IMR-90 (cell line): ENCODE measurements around the gene MINAR2. TPM values are rescaled to one million over a fixed set of nuclear protein-coding genes. Genes with fewer than 3 reads are reported as not detected.

Experiments
- ATAC-seq: fragments of 200-7000 bp; cut with Tn5 transposase; 2 replicates; pipeline ENCODE4 v1.9.1; 2020; ENCODE audit warnings: low read depth, mild to moderate bottlenecking, moderate library complexity
- BruUV-seq: library from RNA; stranded (reverse); fragments of 400-500 nt; replicated peaks from 2 replicates; lab custom pipeline; 2021; lab: Mats Ljungman, UMichigan
- CTCF ChIA-PET: fragments of 300-600 bp; formaldehyde crosslinking; extraction: SDS; loops from one replicate; lab custom pipeline; 2021; ENCODE audit warnings: antibody characterized with exemption; lab: Yijun Ruan, JAX
- POLR2A ChIA-PET: fragments of 300-600 bp; sonication (Branson Sonifier 250); formaldehyde crosslinking; loops from one replicate; lab custom pipeline; 2022; ENCODE audit warnings: antibody characterized with exemption; ENCODE audit not compliant: unreplicated experiment; lab: Charles Lee
- DNase-seq: peaks from one replicate; pipeline ENCODE4 v3.0.0; 2013
- H2AFZ ChIP-seq: replicated peaks from 2 replicates; pipeline ENCODE3; 2013; ENCODE audit warnings: low read length, mild to moderate bottlenecking; ENCODE audit not compliant: poor library complexity
- H2AK5ac ChIP-seq: 2 replicates; pipeline ENCODE4 v1.6.1; 2013; ENCODE audit warnings: low read depth, low read length, inconsistent platforms
- H2AK9ac ChIP-seq: replicated peaks from 2 replicates; pipeline ENCODE3; 2013; ENCODE audit warnings: mild to moderate bottlenecking, low read depth, low read length, moderate library complexity; ENCODE audit not compliant: poor library complexity
- H2BK120ac ChIP-seq: 2 replicates; pipeline ENCODE4 v1.6.1; 2013; ENCODE audit warnings: low read depth, low read length, inconsistent platforms
- H2BK15ac ChIP-seq: 3 replicates; pipeline ENCODE4 v1.6.1; 2013; ENCODE audit warnings: low read depth, low read length, inconsistent platforms
- H2BK20ac ChIP-seq: 2 replicates; pipeline ENCODE4 v1.6.1; 2013; ENCODE audit warnings: low read depth, mild to moderate bottlenecking, inconsistent platforms, low read length, moderate library complexity
- H2BK5ac ChIP-seq: 2 replicates; pipeline ENCODE4 v1.6.1; 2013; ENCODE audit warnings: mild to moderate bottlenecking, low read depth, low read length, inconsistent platforms; ENCODE audit not compliant: poor library complexity, severe bottlenecking
- H3K14ac ChIP-seq: replicated peaks from 2 replicates; pipeline ENCODE4 v1.6.1; 2013; ENCODE audit warnings: low read depth, low read length, inconsistent platforms
- H3K18ac ChIP-seq: 2 replicates; pipeline ENCODE4 v1.6.1; 2013; ENCODE audit warnings: low read depth, low read length, control low read depth
- H3K23ac ChIP-seq: 2 replicates; pipeline ENCODE4 v1.6.1; 2013; ENCODE audit warnings: low read depth, low read length, inconsistent platforms
- H3K27ac ChIP-seq: 2 replicates; pipeline ENCODE4 v1.5.1; 2013; ENCODE audit warnings: mild to moderate bottlenecking, control low read depth, low read length; ENCODE audit not compliant: insufficient read depth
- H3K27me3 ChIP-seq: 2 replicates; pipeline ENCODE4 v1.6.1; 2013; ENCODE audit warnings: low read length; ENCODE audit not compliant: control insufficient read depth, insufficient read depth
- H3K36me3 ChIP-seq: 2 replicates; pipeline ENCODE4 v1.6.1; 2013; ENCODE audit warnings: low read length, mixed read lengths; ENCODE audit not compliant: control insufficient read depth, insufficient read depth
- H3K4ac ChIP-seq: 2 replicates; pipeline ENCODE4 v1.6.1; 2013; ENCODE audit warnings: low read depth, low read length, inconsistent platforms
- H3K4me1 ChIP-seq: 2 replicates; pipeline ENCODE4 v1.6.1; 2013; ENCODE audit warnings: low read length, mixed read lengths; ENCODE audit not compliant: control insufficient read depth, insufficient read depth
- H3K4me2 ChIP-seq: 2 replicates; pipeline ENCODE4 v1.6.1; 2013; ENCODE audit warnings: low read depth, mild to moderate bottlenecking, control low read depth, low read length, moderate library complexity
- H3K4me3 ChIP-seq: 2 replicates; pipeline ENCODE4 v1.5.1; 2013; ENCODE audit warnings: low read depth, mild to moderate bottlenecking, control low read depth, low read length, moderate library complexity; ENCODE audit not compliant: insufficient read depth
- H3K56ac ChIP-seq: 2 replicates; pipeline ENCODE4 v1.6.1; 2013; ENCODE audit warnings: low read length, inconsistent platforms; ENCODE audit not compliant: insufficient read depth; ENCODE audit errors: extremely low read depth
- H3K79me1 ChIP-seq, 2 experiments: 2 replicates each; pipeline ENCODE4 v1.6.1; 2013; ENCODE audit warnings: low read length in 2 of 2, inconsistent platforms in 1 of 2, low read depth in 1 of 2
- H3K9ac ChIP-seq: 2 replicates; pipeline ENCODE4 v1.6.1; 2013; ENCODE audit warnings: low read depth, low read length, control low read depth
- H3K9me1 ChIP-seq: 2 replicates; pipeline ENCODE4 v1.6.1; 2013; ENCODE audit warnings: low read length, inconsistent platforms; ENCODE audit not compliant: insufficient read depth
- H3K9me3 ChIP-seq: 2 replicates; pipeline ENCODE4 v1.6.1; 2013; ENCODE audit warnings: low read length; ENCODE audit not compliant: control insufficient read depth, insufficient read depth
- H4K20me1 ChIP-seq: 2 replicates; pipeline ENCODE4 v1.6.1; 2013; ENCODE audit warnings: low read length, inconsistent platforms; ENCODE audit not compliant: insufficient read depth
- H4K5ac ChIP-seq: 2 replicates; pipeline ENCODE4 v1.6.1; 2013; ENCODE audit warnings: mild to moderate bottlenecking, low read depth, low read length, control low read depth
- H4K8ac ChIP-seq, 2 experiments: 2 replicates each; pipeline ENCODE4 v1.6.1; 2013; ENCODE audit warnings: low read depth in 2 of 2, low read length in 2 of 2, control low read depth in 1 of 2, inconsistent platforms in 1 of 2
- H4K91ac ChIP-seq: 2 replicates; pipeline ENCODE4 v1.6.1; 2013; ENCODE audit warnings: low read depth, low read length, inconsistent platforms; ENCODE audit not compliant: insufficient read depth
- BHLHE40 ChIP-seq: fragments of 150-350 bp; IDR thresholded peaks from 2 replicates; pipeline ENCODE4 v1.6.1; 2016; ENCODE audit warnings: mild to moderate bottlenecking, low read depth, low read length
- ELK1 ChIP-seq: fragments of 150-350 bp; IDR thresholded peaks from 2 replicates; pipeline ENCODE4 v1.6.1; 2016; ENCODE audit warnings: low read depth, mild to moderate bottlenecking, low read length, moderate library complexity, borderline replicate concordance
- MAFK ChIP-seq: IDR thresholded peaks from 2 replicates; pipeline ENCODE4 v1.6.1; 2012; ENCODE audit warnings: low read depth, low read length, improper control_type of control experiment
- MAZ ChIP-seq: IDR thresholded peaks from 2 replicates; pipeline ENCODE4 v1.6.1; 2012; ENCODE audit warnings: low read depth, mild to moderate bottlenecking, low read length, improper control_type of control experiment, moderate library complexity, borderline replicate concordance
- MXI1 ChIP-seq: IDR thresholded peaks from 2 replicates; pipeline ENCODE4 v1.6.1; 2012; ENCODE audit warnings: low read depth, mild to moderate bottlenecking, low read length, moderate library complexity, borderline replicate concordance
- RAD21 ChIP-seq: IDR thresholded peaks from 2 replicates; pipeline ENCODE4 v1.6.1; 2012; ENCODE audit warnings: low read length, improper control_type of control experiment
- RFX5 ChIP-seq: IDR thresholded peaks from 2 replicates; pipeline ENCODE4 v1.8.0; 2012; ENCODE audit warnings: low read depth, mild to moderate bottlenecking, low read length, moderate library complexity
- USF2 ChIP-seq: fragments of 150-350 bp; IDR thresholded peaks from 2 replicates; pipeline ENCODE4 v1.6.1; 2017; ENCODE audit warnings: mild to moderate bottlenecking, antibody characterized with exemption, low read length, low read depth
- WGBS, 2 experiments: methylation state at CpG; one replicate each; pipeline versions ENCODE4 v1.1.5 to v1.1.7; 2013; ENCODE audit warnings: missing lambda C conversion rate in 2 of 2; ENCODE audit not compliant: insufficient read length in 1 of 2; ENCODE audit errors: extremely low coverage in 2 of 2; 5-methylcytosine and 5-hydroxymethylcytosine counted together
- dilution Hi-C: fragments of 300-500 bp; cut with HindIII; formaldehyde crosslinking; loops from one replicate; pipeline ENCODE4 v1.14.3; 2018; ENCODE audit warnings: low sequenced_read_pairs; ENCODE audit not compliant: unreplicated experiment
- in situ Hi-C: fragments of 300-500 bp; cut with MboI; formaldehyde crosslinking; loops from 3 replicates; pipeline ENCODE4 v1.14.3; 2019; ENCODE audit warnings: low sequenced_read_pairs, inconsistent platforms, mixed read lengths
- intact Hi-C: fragments of 100-400 bp; cut with micrococcal nuclease; formaldehyde crosslinking; loops from 2 replicates; pipeline ENCODE4 v1.10.0; 2022
- polyA plus RNA-seq, 3 experiments: library from polyadenylated mRNA; depleted of rRNA; stranded (reverse); fragments of >200 nt; gene quantifications; 2 replicates each; pipeline ENCODE4 v1.2.3, GENCODE V29; 2012; ENCODE audit warnings: low replicate concordance in 1 of 3
- total RNA-seq: library from RNA; depleted of rRNA; stranded (reverse); fragments of >200 nt; gene quantifications from 2 replicates; pipeline ENCODE4 v1.2.3, GENCODE V29; 2012

MINAR2 gene
- total and polyA plus RNA-seq, 2 of the 4 experiments (the other 2 are of a cell fraction): not detected

GRCh38 chr5:129748913-129749880 is 1.3 kb downstream of the MINAR2 start:
- WGBS, 2 experiments: no CpG with 5 or more reads among the region's 1 CpG

More at GRCh38 chr5:129748913-129749880, 1.3 kb downstream of the MINAR2 start:
- H2BK20ac ChIP-seq: no peak overlapping the region
- no peak overlapping the region for H3K18ac ChIP-seq
- H4K91ac ChIP-seq: no peak overlapping the region
- no peak overlapping the region for H4K5ac ChIP-seq
- DNase-seq (no peak), ATAC-seq (no peak)
- no peaks in the 10 kb centered on the region for H3K36me3 ChIP-seq
- H2BK5ac ChIP-seq: no peak overlapping the region
- ChIA-PET CTCF (interaction anchor here (0.9 kb wide), 1 partner anchor 19 kb away, joined by 3 read pairs; no protein-coding TSS in a partner anchor), POLR2A (no interaction called here)
- no peaks in the 10 kb centered on the region for H4K20me1 ChIP-seq
- H3K27me3 ChIP-seq: no peaks in the 10 kb centered on the region
- no peak overlapping the region for H3K23ac ChIP-seq
- H3K79me1 ChIP-seq: no peaks in the 10 kb centered on the region
- H4K8ac ChIP-seq: no peak overlapping the region
- H3K4ac ChIP-seq: no peak overlapping the region
- no peak overlapping the region for H2AK9ac ChIP-seq
- dilution Hi-C loops (no loop called here), in situ Hi-C loops (no loop called here), intact Hi-C loops (no loop called here)
- no peak overlapping the region for H2AFZ ChIP-seq
- no peak overlapping the region for H3K4me3 ChIP-seq
- H2BK120ac ChIP-seq: no peak overlapping the region
- no peaks in the 10 kb centered on the region for H3K4me1 ChIP-seq
- no peak overlapping the region for H2AK5ac ChIP-seq
- H2BK15ac ChIP-seq: no peak overlapping the region
- no peak for TF ChIP-seq MXI1
- no peak for TF ChIP-seq MAFK
- no peak for TF ChIP-seq MAZ
- no peak for TF ChIP-seq BHLHE40
- TF ChIP-seq USF2: no peak
- no peak for TF ChIP-seq RAD21
- TF ChIP-seq RFX5: no peak
- TF ChIP-seq ELK1: no peak
- no peak overlapping the region for H3K56ac ChIP-seq
- H3K14ac ChIP-seq: no peak overlapping the region
- no peak overlapping the region for H3K4me2 ChIP-seq
- no peaks in the 10 kb centered on the region for H3K9me3 ChIP-seq
- H3K9ac ChIP-seq: no peak overlapping the region
- no peak overlapping the region for H3K27ac ChIP-seq
- no TSS peak for BruUV-seq
- H3K9me1 ChIP-seq: no peaks in the 10 kb centered on the region
